GM12878 (cell line): ENCODE measurements around the gene GYG1. TPM values are rescaled to one million over a fixed set of nuclear protein-coding genes. Genes with fewer than 3 reads are reported as not detected.

ENCODE experiments used
- ATAC-seq: fragments of 200-7000 bp; cut with Tn5 transposase; 3 replicates; pipeline ENCODE4 v1.9.1; 2020; ENCODE audit warnings: mild to moderate bottlenecking, moderate library complexity
- BruUV-seq: library from RNA; stranded (reverse); fragments of 400-500 nt; replicated peaks from 2 replicates; lab custom pipeline; 2021; lab: Mats Ljungman, UMichigan
- CTCF ChIA-PET: fragments of 300-600 bp; sonication (Branson Sonifier 250); formaldehyde crosslinking; extraction: SDS; loops from one replicate; lab custom pipeline; 2021; ENCODE audit warnings: inconsistent platforms; lab: Yijun Ruan, JAX
- POLR2A ChIA-PET: fragments of 350-600 bp; formaldehyde crosslinking; extraction: SDS; loops from one replicate; lab custom pipeline; 2021; ENCODE audit warnings: inconsistent platforms; lab: Charles Lee
- RAD21 ChIA-PET: fragments of 300-600 bp; sonication (Branson Sonifier 250); formaldehyde crosslinking; loops from one replicate; lab custom pipeline; 2023; ENCODE audit warnings: antibody characterized with exemption; ENCODE audit not compliant: unreplicated experiment; lab: Charles Lee
- SMC1A ChIA-PET: fragments of 300-600 bp; sonication (Branson Sonifier 250); formaldehyde crosslinking; loops from one replicate; lab custom pipeline; 2023; ENCODE audit not compliant: unreplicated experiment, uncharacterized antibody; lab: Charles Lee
- DNase-seq: peaks from one replicate; pipeline ENCODE4 v3.0.0-alpha.2; 2011; ENCODE audit warnings: low read depth, low spot score
- FAIRE-seq: peaks from 3 replicates; lab custom pipeline; 2011; peaks lifted over from hg19 to GRCh38; lab: Jason Lieb, UNC
- H2AFZ ChIP-seq: 2 replicates; pipeline ENCODE4 v1.6.0; 2011; ENCODE audit warnings: low read depth, low read length, control low read depth; ENCODE audit not compliant: control insufficient read depth
- H3K27ac ChIP-seq: 2 replicates; pipeline ENCODE4 v1.5.1; 2011; ENCODE audit warnings: control low read depth; ENCODE audit not compliant: control insufficient read depth, insufficient read depth
- H3K27me3 ChIP-seq, 2 experiments: replicated peaks in 1 of 2; 2 replicates each; pipeline versions ENCODE4 v1.6.0 to v1.6.1; 2011; ENCODE audit warnings: low read length in 1 of 2; ENCODE audit not compliant: control insufficient read depth in 2 of 2, insufficient read depth in 2 of 2
- H3K36me3 ChIP-seq, 2 experiments: 2 replicates each; pipeline ENCODE4 v1.5.1; 2011; ENCODE audit warnings: low read length in 1 of 2; ENCODE audit not compliant: control insufficient read depth in 2 of 2, insufficient read depth in 2 of 2
- H3K4me1 ChIP-seq: 2 replicates; pipeline ENCODE4 v1.6.1; 2011; ENCODE audit warnings: mild to moderate bottlenecking, low read length, moderate library complexity, mixed read lengths; ENCODE audit not compliant: control insufficient read depth, insufficient read depth
- H3K4me2 ChIP-seq: 2 replicates; pipeline ENCODE4 v1.6.0; 2011; ENCODE audit warnings: control low read depth; ENCODE audit not compliant: control insufficient read depth, insufficient read depth
- H3K4me3 ChIP-seq: fragments of 200-600 bp; sonication (generic); 2 replicates; pipeline ENCODE4 v1.5.1; 2016
- H3K79me2 ChIP-seq: 2 replicates; pipeline ENCODE4 v1.6.0; 2011; ENCODE audit warnings: low read length; ENCODE audit not compliant: control insufficient read depth, insufficient read depth
- H3K9ac ChIP-seq: 2 replicates; pipeline ENCODE4 v1.8.0; 2011; ENCODE audit warnings: low read length, control low read depth, mixed read lengths; ENCODE audit not compliant: control insufficient read depth, insufficient read depth
- H3K9me3 ChIP-seq: replicated peaks from 3 replicates; pipeline ENCODE4 v1.5.1; 2011; ENCODE audit warnings: mild to moderate bottlenecking, low read length; ENCODE audit not compliant: control insufficient read depth, insufficient read depth
- H4K20me1 ChIP-seq: 2 replicates; pipeline ENCODE4 v1.6.0; 2011; ENCODE audit not compliant: control insufficient read depth, insufficient read depth
- ATF7 ChIP-seq: fragments of 450-650 bp; IDR thresholded peaks from 2 replicates; pipeline ENCODE4 v1.6.1; 2016; ENCODE audit warnings: low read depth, mild to moderate bottlenecking
- CREM ChIP-seq: IDR thresholded peaks from 2 replicates; pipeline ENCODE4 v1.6.1; 2014; ENCODE audit warnings: antibody characterized with exemption, low read depth
- GABPA ChIP-seq: IDR thresholded peaks from 2 replicates; pipeline ENCODE4 v1.6.1; 2014; ENCODE audit warnings: antibody characterized with exemption, low read depth, mild to moderate bottlenecking, inconsistent platforms
- HDAC6 ChIP-seq: fragments of 200-600 bp; sonication (generic); IDR thresholded peaks from one replicate; pipeline ENCODE4 v1.8.0; 2017; ENCODE audit warnings: antibody characterized with exemption; ENCODE audit not compliant: unreplicated experiment
- RUNX3 ChIP-seq: IDR thresholded peaks from 2 replicates; pipeline ENCODE4 v1.6.1; 2012; ENCODE audit warnings: low read length, inconsistent platforms
- ZBED1 ChIP-seq: IDR thresholded peaks from 2 replicates; pipeline ENCODE4 v1.6.1; 2016; ENCODE audit warnings: borderline replicate concordance
- ZNF622 ChIP-seq: fragments of 450-650 bp; IDR thresholded peaks from 2 replicates; pipeline ENCODE4 v1.6.1; 2017; ENCODE audit warnings: mild to moderate bottlenecking, inconsistent platforms
- WGBS: methylation state at CpG from one replicate; pipeline ENCODE4 v1.1.6; 2016; ENCODE audit warnings: low lambda C conversion rate; ENCODE audit not compliant: insufficient replicate concordance, insufficient coverage; ENCODE audit errors: missing lambda C conversion rate; 5-methylcytosine and 5-hydroxymethylcytosine counted together
- in situ Hi-C: fragments of 300-500 bp; cut with MboI; formaldehyde crosslinking; loops from 9 replicates; pipeline ENCODE4 v1.14.3; 2018; ENCODE audit warnings: mixed read lengths
- intact Hi-C: fragments of 100-400 bp; cut with micrococcal nuclease; formaldehyde crosslinking; loops from one replicate; pipeline ENCODE4 v1.14.2; 2022; ENCODE audit not compliant: unreplicated experiment
- polyA plus RNA-seq, 11 experiments: library from polyadenylated mRNA; depleted of rRNA in 4 of 11; unstranded in 6 of 11; stranded (reverse) in 5 of 11; fragments of >200 nt; fragmentation: Nextera tagmentation in 4 of 11; fragmentation: Illumina TruSeq in 1 of 11; extraction: Ambion mirVana in 4 of 11; extraction: Trizol in 1 of 11; gene quantifications; 1 replicate in 1 of 11; 2 replicates in 10 of 11; pipeline versions ENCODE4 v1.2.1 to v1.2.3, GENCODE V29; 2011 to 2016; ENCODE audit warnings: inconsistent platforms in 2 of 11, missing spikeins in 2 of 11, low read depth in 1 of 11
- total RNA-seq, 4 experiments: library from RNA; depleted of rRNA in 3 of 4; stranded (reverse); fragments of >200 nt in 3 of 4; fragmentation: Illumina TruSeq in 1 of 4; extraction: Trizol in 1 of 4; gene quantifications; 2 replicates each; pipeline versions ENCODE4 v1.2.1 to v1.2.3, GENCODE V29; 2013 to 2021

GYG1 gene
- total and polyA plus RNA-seq, 10 of the 15 experiments (the other 5 are each of a cell fraction or from before 2014, with no cell fraction given) = 11.8 to 38.9 (median 22.9) TPM

- intact Hi-C loops (no loop called here), in situ Hi-C loops (no loop called here)
- BruUV-seq = no TSS peak
- H3K4me2 ChIP-seq = no peak overlapping the region
- H3K27ac ChIP-seq = no peak overlapping the region
- FAIRE-seq (no peak), DNase-seq (no peak), ATAC-seq (peak; percentile 92)
- TF ChIP-seq CREM = 0 out of 2 replicates have a peak, but pooled peaks have one; percentile 9
- TF ChIP-seq ZBED1 = no peak
- 0 out of 2 replicates have a peak, but pooled peaks have one; percentile 11 for TF ChIP-seq GABPA
- TF ChIP-seq ATF7 = peak; percentile 41; the same call in 1 of the 2 replicates
- TF ChIP-seq RUNX3 = peak; percentile 65; the same call in 1 of the 2 replicates
- no peak for TF ChIP-seq ZNF622
- RAD21 ChIA-PET = no interaction called here
- H4K20me1 ChIP-seq = no peaks in the 10 kb centered on the region
- H3K79me2 ChIP-seq = no peaks in the 10 kb centered on the region
- H3K4me3 ChIP-seq = no peak overlapping the region
- no peaks in the 10 kb centered on the region for H3K9me3 ChIP-seq
- peaks cover 5 to 22% of the 10 kb centered on the region in 2 experiments; a peak in 3 of 4 replicates for H3K36me3 ChIP-seq
- POLR2A ChIA-PET = no interaction called here
- H3K9ac ChIP-seq = no peak overlapping the region
- H3K27me3 ChIP-seq = no peaks in the 10 kb centered on the region
- CTCF ChIA-PET = interaction anchor here (0.7 kb wide), 1 partner anchor 522 kb away, joined by 3 read pairs; no protein-coding TSS in a partner anchor
- SMC1A ChIA-PET = no interaction called here
- no peaks in the 10 kb centered on the region; the same call in 1 of the 2 replicates for H3K4me1 ChIP-seq
- WGBS = 100% methylated on average over 2 of the region's 2 CpGs
- H2AFZ ChIP-seq = no peak overlapping the region
These were observed 18.4 kb downstream of the GYG1 start for GRCh38 chr3:149009732-149010131.

- no peak overlapping the region for H3K4me3 ChIP-seq
- 99% methylated on average over 6 of the region's 6 CpGs for WGBS
- DNase-seq (no peak), ATAC-seq (no peak), FAIRE-seq (no peak)
- no peak overlapping the region for H3K27ac ChIP-seq
- ChIA-PET CTCF (no interaction called here), POLR2A (no interaction called here), RAD21 (no interaction called here), SMC1A (no interaction called here)
- H3K27me3 ChIP-seq = no peaks in the 10 kb centered on the region
- TF ChIP-seq HDAC6 = no peak
- H3K9ac ChIP-seq = no peak overlapping the region
- no peaks in the 10 kb centered on the region for H3K79me2 ChIP-seq
- H4K20me1 ChIP-seq = no peaks in the 10 kb centered on the region
- no peak overlapping the region for H2AFZ ChIP-seq
- no peaks in the 10 kb centered on the region; the same call in 1 of the 2 replicates for H3K4me1 ChIP-seq
- H3K36me3 ChIP-seq = peaks cover 5 to 22% of the 10 kb centered on the region in 2 experiments; a peak in 3 of 4 replicates
- H3K9me3 ChIP-seq = no peaks in the 10 kb centered on the region
- BruUV-seq = no TSS peak
- intact Hi-C loops = no loop called here
- no peak overlapping the region for H3K4me2 ChIP-seq
- in situ Hi-C loops = no loop called here
These were observed 19.2 kb downstream of the GYG1 start for GRCh38 chr3:149010504-149010951.
